NCI-H82 treated with DMSO at 0.1 percent for 48 hours (cell line): ENCODE data around the gene PAIP1.
"Not testable (repeated sequence)": the region's sequence is repeated elsewhere in the genome, so short reads cannot be mapped to it uniquely, and the experiment has no call there.

ENCODE experiments used
- DNase-seq: peaks from one replicate; lab custom pipeline; 2025; ENCODE audit not compliant: unreplicated experiment; lab: John Stamatoyannopoulos, UW

The PAIP1 gene

GRCh38 chr5:43556857-43557542, at the start of gene PAIP1:
PAIP1 (minus strand) TSS chr5:43557077; CDS start chr5:43556846, 231 bp downstream.
- peak; percentile 28 for DNase-seq

- no peak for DNase-seq
Measured at GRCh38 chr5:43606351-43606750, 49.5 kb upstream of the PAIP1 start.

- no peak for DNase-seq
Measured at GRCh38 chr5:43604699-43605098, 47.8 kb upstream of the PAIP1 start.

- no peak for DNase-seq
Measured at GRCh38 chr5:43603344-43604217, 46.7 kb upstream of the PAIP1 start.

GRCh38 chr5:43602461-43603343, 45.8 kb upstream of the PAIP1 start, which contains the start of gene NNT:
NNT (plus strand) TSS chr5:43603180; CDS start chr5:43609196, 6,016 bp downstream.
- DNase-seq: no peak

GRCh38 chr5:43601454-43602260, 44.8 kb upstream of the PAIP1 start:
- DNase-seq: peak; percentile 9

GRCh38 chr5:43598927-43599326, 42.0 kb upstream of the PAIP1 start:
- not testable (repeated sequence) for DNase-seq

GRCh38 chr5:43592363-43592762, 35.5 kb upstream of the PAIP1 start:
- DNase-seq: no peak

- no peak for DNase-seq
Measured at GRCh38 chr5:43590700-43591099, 33.8 kb upstream of the PAIP1 start.

GRCh38 chr5:43589310-43589709, 32.4 kb upstream of the PAIP1 start:
- no peak for DNase-seq

- no peak for DNase-seq
Measured at GRCh38 chr5:43588842-43589241, 32.0 kb upstream of the PAIP1 start.

GRCh38 chr5:43584166-43584699, 27.4 kb upstream of the PAIP1 start:
- no peak for DNase-seq

- no peak for DNase-seq
Measured at GRCh38 chr5:43583724-43584123, 26.8 kb upstream of the PAIP1 start.

GRCh38 chr5:43582082-43583005, 25.5 kb upstream of the PAIP1 start:
- no peak for DNase-seq

GRCh38 chr5:43581398-43581797, 24.5 kb upstream of the PAIP1 start:
- DNase-seq: no peak

- peak; percentile 72 for DNase-seq
Measured at GRCh38 chr5:43580402-43581210, 23.7 kb upstream of the PAIP1 start.

- no peak for DNase-seq
Measured at GRCh38 chr5:43573058-43573457, 16.2 kb upstream of the PAIP1 start.

GRCh38 chr5:43572357-43572756, 15.5 kb upstream of the PAIP1 start:
- no peak for DNase-seq
